ENCODE results near the gene NPVF.

The NPVF gene

DNA sequence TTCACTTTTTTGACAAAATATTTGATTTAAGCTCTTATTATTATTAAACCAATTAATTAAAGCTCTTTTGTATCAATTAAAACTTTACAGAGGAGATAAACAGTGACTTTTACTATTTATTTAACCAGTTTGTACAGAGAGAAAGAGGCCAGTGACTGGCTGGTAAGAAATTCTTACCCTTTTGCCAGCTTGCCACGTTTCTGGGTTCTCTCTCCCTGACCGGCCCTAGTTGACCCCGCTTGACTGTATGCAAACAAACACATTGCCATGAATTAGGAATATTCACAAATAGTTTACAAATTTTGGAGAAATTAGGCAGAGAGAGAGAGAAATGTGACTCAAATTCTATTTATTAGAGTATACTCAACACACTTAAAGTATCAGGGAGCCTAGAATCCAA, 36.2 kb downstream of the NPVF start:
- Histone ChIP-seq H3K4me3 (ENCODE audit: severe bottlenecking) (no peak overlapping the region), H3K9me3 (ENCODE audit: severe bottlenecking) (no peaks in the 10 kb centered on the region), H3K27ac (ENCODE audit: poor library complexity, severe bottlenecking) (no peak overlapping the region), H3K27me3 (ENCODE audit: insufficient read depth, poor library complexity, severe bottlenecking) (no peaks in the 10 kb centered on the region), H3K36me3 (ENCODE audit: low read depth) (no peaks in the 10 kb centered on the region), H3K4me1 (ENCODE audit: insufficient read depth, poor library complexity, severe bottlenecking) (no peaks in the 10 kb centered on the region)
- no peak for DNase-seq (ENCODE audit: low spot score)
- ATAC-seq (ENCODE audit: low read depth) = no peak
- TF ChIP-seq, protein P1, sequence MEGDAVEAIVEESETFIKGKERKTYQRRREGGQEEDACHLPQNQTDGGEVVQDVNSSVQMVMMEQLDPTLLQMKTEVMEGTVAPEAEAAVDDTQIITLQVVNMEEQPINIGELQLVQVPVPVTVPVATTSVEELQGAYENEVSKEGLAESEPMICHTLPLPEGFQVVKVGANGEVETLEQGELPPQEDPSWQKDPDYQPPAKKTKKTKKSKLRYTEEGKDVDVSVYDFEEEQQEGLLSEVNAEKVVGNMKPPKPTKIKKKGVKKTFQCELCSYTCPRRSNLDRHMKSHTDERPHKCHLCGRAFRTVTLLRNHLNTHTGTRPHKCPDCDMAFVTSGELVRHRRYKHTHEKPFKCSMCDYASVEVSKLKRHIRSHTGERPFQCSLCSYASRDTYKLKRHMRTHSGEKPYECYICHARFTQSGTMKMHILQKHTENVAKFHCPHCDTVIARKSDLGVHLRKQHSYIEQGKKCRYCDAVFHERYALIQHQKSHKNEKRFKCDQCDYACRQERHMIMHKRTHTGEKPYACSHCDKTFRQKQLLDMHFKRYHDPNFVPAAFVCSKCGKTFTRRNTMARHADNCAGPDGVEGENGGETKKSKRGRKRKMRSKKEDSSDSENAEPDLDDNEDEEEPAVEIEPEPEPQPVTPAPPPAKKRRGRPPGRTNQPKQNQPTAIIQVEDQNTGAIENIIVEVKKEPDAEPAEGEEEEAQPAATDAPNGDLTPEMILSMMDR (IDR thresholded peaks at IDR 0.05; ENCODE audit: poor library complexity, severe bottlenecking) = no peak

DNA sequence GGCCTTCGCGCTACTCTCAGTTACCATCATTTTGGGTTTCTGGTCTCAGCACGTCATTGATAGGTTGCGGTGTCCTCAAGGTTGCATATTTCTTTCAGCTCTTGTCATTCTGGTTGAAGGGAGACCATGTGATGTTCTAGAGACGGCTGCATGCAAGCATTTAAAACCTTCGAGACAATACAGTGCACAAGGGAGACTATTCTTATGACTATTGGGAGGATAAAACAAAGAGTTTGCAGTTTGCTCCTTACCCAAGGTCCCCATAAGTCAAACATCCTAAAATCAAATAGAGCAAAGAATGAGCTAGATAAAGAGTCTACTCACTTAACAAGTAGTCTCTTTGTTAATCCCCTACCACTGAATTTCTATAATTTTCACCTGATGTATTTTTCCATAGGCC, 39.1 kb downstream of the NPVF start:
- no peaks in the 10 kb centered on the region for H3K27me3 ChIP-seq (ENCODE audit: insufficient read depth, poor library complexity, severe bottlenecking)
- H3K27ac ChIP-seq (ENCODE audit: poor library complexity, severe bottlenecking) = no peak overlapping the region
- no peak for ATAC-seq (ENCODE audit: low read depth)
- H3K9me3 ChIP-seq (ENCODE audit: severe bottlenecking) = no peaks in the 10 kb centered on the region
- no peak for DNase-seq (ENCODE audit: low spot score)
- no peak overlapping the region for H3K4me3 ChIP-seq (ENCODE audit: severe bottlenecking)
- TF ChIP-seq, protein P1 (IDR thresholded peaks at IDR 0.05; ENCODE audit: poor library complexity, severe bottlenecking) = no peak
- H3K4me1 ChIP-seq (ENCODE audit: insufficient read depth, poor library complexity, severe bottlenecking) = no peaks in the 10 kb centered on the region
- no peaks in the 10 kb centered on the region for H3K36me3 ChIP-seq (ENCODE audit: low read depth)

DNA sequence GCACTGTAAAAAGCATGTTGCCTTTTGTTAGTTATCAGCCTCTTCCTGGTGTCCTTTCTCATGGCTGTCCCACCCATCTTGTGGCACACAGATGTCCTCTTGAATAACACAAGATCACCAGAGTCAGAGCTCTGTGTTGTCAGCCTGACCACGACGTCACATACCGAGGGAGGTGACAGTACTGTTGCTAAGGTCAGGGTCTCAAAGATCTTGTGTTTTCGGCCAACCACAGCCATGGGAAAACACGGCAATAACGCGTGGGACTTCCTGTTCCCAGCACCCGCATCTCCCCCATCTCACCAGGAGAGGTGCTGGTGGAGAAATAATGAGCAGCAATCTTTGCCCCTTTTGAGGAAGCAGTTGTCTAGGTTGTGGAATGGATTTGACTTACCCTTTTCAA, 40.4 kb downstream of the NPVF start:
- DNase-seq (ENCODE audit: low spot score) (no peak), ATAC-seq (ENCODE audit: low read depth) (no peak)
- H3K27me3 ChIP-seq (ENCODE audit: insufficient read depth, poor library complexity, severe bottlenecking) = no peaks in the 10 kb centered on the region

DNA sequence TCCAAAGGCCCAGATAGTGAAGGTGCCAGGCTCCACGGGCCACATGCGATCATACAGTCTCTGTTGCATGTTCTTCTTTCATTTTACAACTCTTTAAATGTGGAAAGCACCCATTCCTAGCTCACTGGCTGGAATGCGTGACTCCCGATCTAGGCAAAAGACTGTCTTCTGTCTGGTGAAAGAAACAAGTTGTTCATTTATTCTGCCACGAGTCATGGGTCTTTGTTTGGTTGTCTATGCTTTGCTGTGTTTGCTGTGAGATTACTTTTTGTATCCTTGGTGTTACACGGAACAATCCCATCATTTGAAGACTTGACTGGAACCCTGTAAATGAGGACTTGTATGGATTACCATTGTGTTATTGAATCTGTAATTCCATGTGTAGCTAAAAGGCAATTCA, 41.9 kb downstream of the NPVF start:
- no peak overlapping the region for H3K4me3 ChIP-seq (ENCODE audit: severe bottlenecking)
- no peaks in the 10 kb centered on the region for H3K4me1 ChIP-seq (ENCODE audit: insufficient read depth, poor library complexity, severe bottlenecking)
- no peaks in the 10 kb centered on the region for H3K27me3 ChIP-seq (ENCODE audit: insufficient read depth, poor library complexity, severe bottlenecking)
- H3K36me3 ChIP-seq (ENCODE audit: low read depth) = no peaks in the 10 kb centered on the region
- no peaks in the 10 kb centered on the region for H3K9me3 ChIP-seq (ENCODE audit: severe bottlenecking)
- ATAC-seq (ENCODE audit: low read depth) (no peak), DNase-seq (ENCODE audit: low spot score) (no peak)
- TF ChIP-seq, protein P1 (IDR thresholded peaks at IDR 0.05; ENCODE audit: poor library complexity, severe bottlenecking) = no peak
- no peak overlapping the region for H3K27ac ChIP-seq (ENCODE audit: poor library complexity, severe bottlenecking)

More for the DNA sequence above, 40.4 kb downstream of the NPVF start:
- no peaks in the 10 kb centered on the region for H3K36me3 ChIP-seq (ENCODE audit: low read depth)
- no peak overlapping the region for H3K27ac ChIP-seq (ENCODE audit: poor library complexity, severe bottlenecking)
- H3K9me3 ChIP-seq (ENCODE audit: severe bottlenecking) = no peaks in the 10 kb centered on the region
- no peaks in the 10 kb centered on the region for H3K4me1 ChIP-seq (ENCODE audit: insufficient read depth, poor library complexity, severe bottlenecking)
- H3K4me3 ChIP-seq (ENCODE audit: severe bottlenecking) = no peak overlapping the region
- TF ChIP-seq, protein P1 (IDR thresholded peaks at IDR 0.05; ENCODE audit: poor library complexity, severe bottlenecking) = no peak

DNA sequence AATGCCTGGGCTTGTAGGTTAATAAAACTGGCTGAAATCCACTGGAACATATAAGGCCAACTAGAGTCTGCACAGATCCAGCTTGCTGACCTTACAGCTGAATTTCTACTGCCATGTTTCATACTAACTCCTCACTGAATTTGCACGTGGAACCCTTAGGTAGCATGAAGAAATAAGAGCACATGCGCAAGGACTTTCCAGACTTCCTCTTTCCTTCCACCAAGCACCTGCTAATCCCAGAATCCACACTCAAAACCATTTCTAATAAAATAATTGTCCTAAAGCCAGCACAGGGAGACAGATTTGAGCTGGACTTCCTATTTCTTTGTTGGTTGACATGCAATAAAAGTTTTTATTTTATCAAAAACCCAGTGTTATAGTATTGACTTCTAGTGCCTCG, 46.8 kb downstream of the NPVF start:
- ATAC-seq (ENCODE audit: low read depth) (no peak), DNase-seq (ENCODE audit: low spot score) (no peak)
- no peaks in the 10 kb centered on the region for H3K27me3 ChIP-seq (ENCODE audit: insufficient read depth, poor library complexity, severe bottlenecking)
- no peak overlapping the region for H3K4me3 ChIP-seq (ENCODE audit: severe bottlenecking)
- H3K9me3 ChIP-seq (ENCODE audit: severe bottlenecking) = no peaks in the 10 kb centered on the region
- H3K27ac ChIP-seq (ENCODE audit: poor library complexity, severe bottlenecking) = no peak overlapping the region
- TF ChIP-seq, protein P1 (IDR thresholded peaks at IDR 0.05; ENCODE audit: poor library complexity, severe bottlenecking) = no peak
- peaks cover 4% of the 10 kb centered on the region for H3K4me1 ChIP-seq (ENCODE audit: insufficient read depth, poor library complexity, severe bottlenecking)
- no peaks in the 10 kb centered on the region for H3K36me3 ChIP-seq (ENCODE audit: low read depth)

All from RWPE2 (cell line).